NCI-H524 (cell line): ENCODE measurements around the gene DEPDC5.
"Not testable (repeated sequence)": the region's sequence is repeated elsewhere in the genome, so short reads cannot be mapped to it uniquely, and the experiment has no call there.

Experiments used
- DNase-seq, 2 experiments: peaks; one replicate each; lab custom pipeline; 2025; lab: John Stamatoyannopoulos, UW

The DEPDC5 gene

GRCh38 chr22:31753634-31754501 is at the start of gene DEPDC5:
TSS of gene DEPDC5 (plus strand) at chr22:31754019. CDS start at chr22:31754922, 903 bp downstream.
- peak; percentile 96 for DNase-seq

DNA sequence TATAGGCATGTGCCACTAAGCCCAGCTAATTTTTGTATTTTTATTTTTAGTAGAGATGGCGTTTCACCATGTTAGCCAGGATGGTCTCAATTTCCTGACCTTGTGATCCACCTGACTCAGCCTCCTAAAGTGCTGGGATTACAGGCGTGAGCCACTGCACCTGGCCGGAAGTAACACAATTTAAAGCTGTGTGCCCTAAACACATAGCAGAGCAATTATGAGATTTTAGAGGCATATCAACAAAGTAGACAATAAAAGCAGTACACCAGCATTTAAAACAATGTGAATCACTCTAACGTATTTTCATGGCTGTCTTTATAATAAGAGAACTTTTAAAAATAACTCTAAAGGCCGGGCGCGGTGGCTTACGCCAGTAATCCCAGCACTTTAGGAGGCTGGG is 46.3 kb upstream of the DEPDC5 start:
- DNase-seq: no peak

- DNase-seq: not testable (repeated sequence)
Observed at GRCh38 chr22:31711226-31711625, 42.6 kb upstream of the DEPDC5 start.

DNA sequence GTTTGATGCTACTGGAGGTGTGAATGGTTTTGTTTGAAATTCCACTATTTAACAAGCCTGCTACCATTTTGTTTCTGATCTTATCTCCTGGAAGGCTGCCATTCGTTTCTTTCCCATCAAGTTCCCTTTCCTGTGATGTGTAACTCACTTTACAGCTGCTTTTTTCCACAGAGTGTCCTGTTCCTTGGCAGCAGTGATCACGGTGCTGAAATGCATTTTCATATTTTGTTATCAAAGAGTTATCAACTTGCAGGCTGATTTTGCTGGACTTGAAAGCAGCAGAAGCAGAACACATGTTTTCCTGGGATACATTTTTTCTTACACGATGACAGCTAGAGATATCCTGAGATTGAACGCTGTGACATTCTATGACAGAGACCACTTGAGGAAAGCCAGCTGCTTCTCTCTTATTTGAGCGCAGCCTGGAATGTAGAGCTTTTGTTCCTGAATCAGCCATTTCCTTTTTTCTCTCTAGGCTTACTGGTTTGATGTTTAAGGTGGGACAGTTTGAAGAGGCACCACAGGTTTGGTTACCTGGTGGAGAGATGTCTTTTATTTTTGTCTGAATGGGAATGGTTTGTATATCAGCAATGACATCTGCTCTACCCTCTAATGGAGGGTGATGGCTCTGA is 38.6 kb upstream of the DEPDC5 start:
- DNase-seq: no peak

GRCh38 chr22:31719850-31720471 is 33.9 kb upstream of the DEPDC5 start:
- no peak for DNase-seq

- no peak for DNase-seq
Observed at GRCh38 chr22:31723723-31724122, 30.1 kb upstream of the DEPDC5 start.

DNA sequence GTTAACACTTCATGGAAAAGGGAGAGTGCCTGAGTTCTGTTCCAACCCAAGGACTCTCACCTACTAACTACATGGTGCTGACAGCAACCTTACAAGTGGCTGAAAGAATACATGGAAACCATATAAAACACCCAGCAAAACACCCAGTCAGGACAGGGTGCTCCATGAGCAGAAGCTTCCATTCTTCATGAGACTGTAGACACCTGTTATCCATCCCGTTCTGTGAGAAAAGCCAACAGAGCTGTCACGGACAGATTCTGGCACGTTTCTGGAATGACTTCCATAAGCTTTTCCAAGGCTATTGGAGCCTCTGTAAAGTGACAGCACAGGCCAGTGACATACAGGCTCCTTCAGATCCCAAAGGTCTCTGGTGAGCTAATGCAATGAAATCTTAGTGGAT is 27.1 kb upstream of the DEPDC5 start:
- no peak for DNase-seq

DNA sequence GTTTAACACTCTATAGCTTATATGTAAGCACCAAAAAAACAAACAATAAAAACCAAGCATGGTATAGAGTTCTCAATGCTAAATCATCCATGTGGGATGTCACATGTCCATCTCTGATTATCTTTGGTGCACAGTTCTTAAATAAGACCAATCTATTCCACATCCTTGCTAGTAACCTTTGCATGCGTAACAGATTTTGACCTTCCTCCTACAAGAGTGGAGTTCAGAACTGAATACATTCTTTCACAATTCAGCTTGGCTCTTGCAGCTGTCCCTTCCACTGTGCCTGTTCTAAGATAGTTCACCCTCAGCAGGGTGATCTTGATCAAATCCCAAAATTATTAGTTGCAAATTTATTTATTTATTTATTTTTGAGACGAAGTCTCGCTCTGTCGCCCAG is 25.0 kb upstream of the DEPDC5 start:
- no peak for DNase-seq

DNA sequence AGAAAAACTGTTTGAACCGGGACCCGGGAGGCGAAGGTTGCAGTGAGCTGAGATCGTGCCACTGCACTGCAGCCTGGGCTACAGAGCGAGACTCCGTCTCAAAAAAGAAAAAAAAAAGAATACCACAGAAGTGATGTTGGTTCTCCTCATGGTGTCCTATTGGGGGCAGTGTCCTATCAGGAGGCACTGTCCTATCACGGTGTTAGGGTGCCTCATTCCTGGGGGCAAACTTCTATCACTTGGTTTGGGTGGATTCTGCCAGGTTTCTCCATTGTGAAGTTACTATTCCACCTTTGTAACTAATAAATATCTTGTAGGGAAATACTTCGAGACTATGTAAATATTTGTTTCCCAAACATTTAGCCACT is 23.5 kb upstream of the DEPDC5 start:
- no peak for DNase-seq

GRCh38 chr22:31732089-31732829 is 21.6 kb upstream of the DEPDC5 start:
- no peak for DNase-seq

- DNase-seq: no peak
Observed at GRCh38 chr22:31733580-31734079, 20.2 kb upstream of the DEPDC5 start.

- DNase-seq: no peak
Observed at GRCh38 chr22:31734512-31734911, 19.3 kb upstream of the DEPDC5 start.

DNA sequence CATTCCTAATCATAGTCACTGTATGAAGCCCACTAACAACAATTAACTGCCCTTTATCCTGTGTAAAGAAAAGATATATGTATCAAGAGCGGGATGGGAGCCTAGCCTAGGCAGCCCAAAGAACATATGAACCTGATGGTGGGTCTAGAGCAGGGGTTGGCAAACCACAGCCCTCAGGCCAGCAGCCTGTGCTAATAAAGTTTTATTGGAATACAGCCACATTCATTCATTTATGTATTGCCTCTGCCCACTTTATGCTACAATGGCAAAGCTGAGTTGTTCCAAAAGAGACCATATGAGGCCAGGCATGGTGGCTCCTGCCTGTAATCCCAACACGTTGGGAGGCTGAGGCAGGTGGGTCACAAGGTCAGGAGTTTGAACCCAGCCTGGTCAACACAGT is 17.4 kb upstream of the DEPDC5 start:
- DNase-seq: no peak

- no peak for DNase-seq
Observed at GRCh38 chr22:31737932-31738331, 15.9 kb upstream of the DEPDC5 start.

DNA sequence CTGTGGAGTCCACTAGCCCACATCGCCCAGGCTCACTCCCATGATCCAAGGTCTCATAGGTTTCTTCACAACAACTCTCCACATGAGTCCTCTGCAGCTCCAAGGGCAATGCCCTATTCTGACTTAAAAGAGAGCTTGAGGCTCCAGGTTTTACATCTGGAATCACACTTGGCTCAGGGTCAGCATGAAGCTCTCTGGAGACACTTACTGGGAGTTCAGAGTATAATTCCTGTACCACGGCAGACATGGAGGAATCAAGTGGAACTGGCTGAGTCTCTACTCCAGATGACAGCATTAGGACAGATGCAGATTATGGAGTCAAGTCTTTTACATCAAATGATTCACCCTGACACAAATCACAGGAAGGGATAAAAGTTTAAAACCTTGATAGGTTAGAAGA is 15.3 kb upstream of the DEPDC5 start:
- no peak for DNase-seq

DNA sequence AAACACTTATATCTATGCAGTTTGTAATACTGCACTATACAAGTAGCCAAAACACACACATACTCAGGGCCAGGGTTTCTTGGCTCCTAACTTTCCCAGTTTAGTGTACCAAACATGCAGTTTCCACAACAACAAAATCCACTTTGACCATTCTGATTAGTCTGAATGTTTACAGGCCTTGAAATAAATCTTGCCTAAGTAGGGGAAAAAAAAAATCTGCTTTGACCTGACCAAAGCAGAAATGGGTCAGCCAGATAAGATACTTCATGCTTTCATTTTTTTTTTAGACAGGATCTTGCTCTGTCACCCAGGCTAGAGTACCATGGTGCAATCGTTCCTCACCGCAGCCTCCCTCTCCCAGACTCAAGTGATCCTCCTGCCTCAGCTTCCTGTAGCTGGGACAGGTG is 14.0 kb upstream of the DEPDC5 start:
- no peak for DNase-seq

- DNase-seq: not testable (repeated sequence)
Observed at GRCh38 chr22:31740314-31740713, 13.5 kb upstream of the DEPDC5 start.

DNA sequence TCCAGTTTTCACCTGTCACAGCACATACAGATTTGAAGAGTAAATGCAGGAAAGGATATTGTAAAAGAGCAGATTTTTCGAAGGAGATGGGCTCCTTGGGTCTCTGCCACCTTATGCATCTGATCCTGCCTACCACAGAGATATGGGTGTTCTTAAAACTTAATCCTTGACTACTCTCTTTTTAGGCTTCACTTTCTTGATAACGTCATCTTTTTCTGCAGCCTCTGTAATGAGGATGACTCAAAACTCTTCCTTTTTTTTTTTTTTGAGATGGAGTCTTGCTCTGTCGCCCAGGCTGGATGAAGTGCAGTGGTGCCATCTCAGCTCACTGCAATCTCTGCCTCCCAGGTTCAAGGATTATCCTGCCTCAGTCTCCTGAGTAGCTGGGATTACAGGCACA is 11.7 kb upstream of the DEPDC5 start:
- DNase-seq: no peak

DNA sequence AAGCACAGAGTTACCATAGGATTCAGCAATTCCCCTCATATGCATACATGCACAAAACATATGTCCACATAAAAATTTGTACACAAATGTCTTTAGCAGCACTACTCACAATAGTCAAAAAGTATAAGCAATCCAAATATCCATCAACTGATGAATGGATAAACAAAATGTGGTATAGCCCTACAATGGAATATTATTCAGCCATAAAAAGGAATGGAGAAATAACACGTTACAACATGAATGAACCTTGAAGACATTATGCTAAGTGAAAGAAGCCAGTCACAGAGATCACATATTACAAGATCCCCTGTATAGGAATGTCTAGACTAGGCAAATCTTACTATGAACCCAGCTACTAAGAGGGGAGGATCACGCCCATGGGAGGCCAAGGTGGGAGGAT is 11.1 kb upstream of the DEPDC5 start:
- DNase-seq: no peak

- DNase-seq: no peak
Observed at GRCh38 chr22:31743871-31744270, 9.9 kb upstream of the DEPDC5 start.

DNA sequence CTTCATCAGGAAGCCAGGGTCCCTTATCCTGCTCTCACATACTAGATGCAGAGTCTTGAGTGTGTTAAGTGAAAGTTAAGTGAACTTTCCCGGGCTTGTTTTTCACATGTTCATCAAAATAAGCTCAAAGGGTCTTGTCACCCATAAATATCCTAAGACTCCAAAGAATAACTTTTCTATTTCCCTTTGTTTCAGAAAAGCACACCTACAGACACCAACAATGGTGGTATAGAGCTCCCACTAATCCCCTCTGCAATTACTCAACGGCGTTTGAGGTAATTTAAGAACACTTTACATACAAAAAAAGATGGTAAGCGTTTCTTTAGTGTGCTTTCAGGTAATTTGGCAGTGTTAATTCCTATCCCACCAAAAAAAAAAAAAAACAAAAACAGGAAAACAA is 6.4 kb upstream of the DEPDC5 start:
- DNase-seq: no peak

GRCh38 chr22:31748490-31748889 is 5.3 kb upstream of the DEPDC5 start:
- DNase-seq: no peak
